Smooth muscle cell (in vitro differentiated cells): ENCODE measurements around the gene AIFM2. TPM values are rescaled to one million over a fixed set of nuclear protein-coding genes. Genes with fewer than 3 reads are reported as not detected.
"Not testable (repeated sequence)": the region's sequence is repeated elsewhere in the genome, so short reads cannot be mapped to it uniquely, and the experiment has no call there.

Source experiments
- DNase-seq: peaks from one replicate; lab custom pipeline; 2025; ENCODE audit not compliant: unreplicated experiment; lab: John Stamatoyannopoulos, UW
- H2AFZ ChIP-seq: fragments of 200-600 bp; sonication (generic); 2 replicates; pipeline ENCODE4 v1.6.0; 2016; ENCODE audit warnings: antibody characterized with exemption, low read depth, mild to moderate bottlenecking
- H3F3A ChIP-seq: fragments of 200-600 bp; sonication (generic); 2 replicates; pipeline ENCODE4 v1.6.0; 2017; ENCODE audit warnings: antibody characterized with exemption, low read depth
- H3K27ac ChIP-seq: fragments of 200-600 bp; sonication (generic); 2 replicates; pipeline ENCODE4 v1.5.1; 2016; ENCODE audit warnings: low read depth, mild to moderate bottlenecking
- H3K27me3 ChIP-seq: fragments of 200-600 bp; sonication (generic); 2 replicates; pipeline ENCODE4 v1.6.1; 2016; ENCODE audit warnings: low read depth, mild to moderate bottlenecking
- H3K36me3 ChIP-seq: fragments of 200-600 bp; sonication (generic); 2 replicates; pipeline ENCODE4 v1.5.1; 2016; ENCODE audit warnings: low read depth
- H3K4me1 ChIP-seq: fragments of 200-600 bp; sonication (generic); 2 replicates; pipeline ENCODE4 v1.5.1; 2016; ENCODE audit warnings: low read depth
- H3K4me2 ChIP-seq: fragments of 200-600 bp; sonication (generic); 2 replicates; pipeline ENCODE4 v1.6.0; 2016; ENCODE audit warnings: mild to moderate bottlenecking
- H3K4me3 ChIP-seq: fragments of 200-600 bp; sonication (generic); 2 replicates; pipeline ENCODE4 v1.5.1; 2016; ENCODE audit warnings: mild to moderate bottlenecking
- H3K79me2 ChIP-seq: fragments of 200-600 bp; sonication (generic); 2 replicates; pipeline ENCODE4 v1.6.0; 2016; ENCODE audit warnings: low read depth, mild to moderate bottlenecking
- H3K9ac ChIP-seq: fragments of 200-600 bp; sonication (generic); 2 replicates; pipeline ENCODE4 v1.6.0; 2016; ENCODE audit warnings: low read depth
- H3K9me3 ChIP-seq: fragments of 200-600 bp; sonication (generic); replicated peaks from 2 replicates; pipeline ENCODE4 v1.5.1; 2016; ENCODE audit warnings: low read depth
- H4K20me1 ChIP-seq: fragments of 200-600 bp; sonication (generic); 2 replicates; pipeline ENCODE4 v1.6.0; 2016; ENCODE audit warnings: low read depth
- CTCF ChIP-seq: fragments of 200-600 bp; sonication (generic); IDR thresholded peaks from 2 replicates; pipeline ENCODE4 v1.5.1; 2017; ENCODE audit warnings: borderline replicate concordance, mild to moderate bottlenecking, antibody characterized with exemption; ENCODE audit not compliant: insufficient read depth, poor library complexity, severe bottlenecking
- WGBS: methylation state at CpG from one replicate; pipeline ENCODE4 v1.1.7; 2016; ENCODE audit warnings: low lambda C conversion rate; 5-methylcytosine and 5-hydroxymethylcytosine counted together
- polyA plus RNA-seq: library from polyadenylated mRNA; unstranded; fragments of >200 nt; fragmentation: Nextera tagmentation; extraction: Ambion mirVana; gene quantifications from 2 replicates; pipeline ENCODE4 v1.2.1, GENCODE V29; 2016
- total RNA-seq: library from RNA; depleted of rRNA; stranded (reverse); fragments of >200 nt; gene quantifications from 2 replicates; pipeline ENCODE4 v1.2.3, GENCODE V29; 2014

The AIFM2 gene
- total and polyA plus RNA-seq, 2 experiments from 2014 or later = 2.2 to 3.6 TPM

GRCh38 chr10:70163448-70163847 is 30.8 kb upstream of the AIFM2 start:
- H4K20me1 ChIP-seq = peaks cover 100% of the 10 kb centered on the region
- H3K27ac ChIP-seq = no peak overlapping the region
- no peak for DNase-seq
- no peak overlapping the region for H3K9ac ChIP-seq
- H3K79me2 ChIP-seq = peaks cover 95% of the 10 kb centered on the region
- peaks cover 22% of the 10 kb centered on the region for H3K36me3 ChIP-seq
- H2AFZ ChIP-seq = no peak overlapping the region
- H3K4me2 ChIP-seq = no peak overlapping the region
- H3K4me1 ChIP-seq = no peaks in the 10 kb centered on the region
- TF ChIP-seq CTCF = no peak
- H3K4me3 ChIP-seq = no peak overlapping the region
- peaks cover 14% of the 10 kb centered on the region for H3F3A ChIP-seq
- H3K27me3 ChIP-seq = no peaks in the 10 kb centered on the region
- no peaks in the 10 kb centered on the region for H3K9me3 ChIP-seq
- 99% methylated on average over 4 of the region's 4 CpGs for WGBS

DNA sequence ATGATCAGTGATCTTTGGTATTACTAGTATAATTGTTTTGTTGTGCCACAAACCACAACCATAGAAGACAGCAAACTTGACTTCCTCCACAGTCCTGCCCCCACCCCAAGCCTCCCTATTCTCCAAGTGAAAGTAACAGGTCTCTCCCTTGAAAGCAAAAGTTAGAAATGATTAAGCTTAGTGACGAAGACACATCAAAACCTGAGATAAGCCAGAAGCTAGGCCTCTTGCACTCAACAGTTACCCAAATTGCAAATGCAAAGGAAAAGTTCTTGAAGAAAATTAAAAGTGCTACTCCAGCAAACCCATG is 30.2 kb upstream of the AIFM2 start:
- Histone ChIP-seq H3K9me3 (no peaks in the 10 kb centered on the region), H3K4me1 (no peaks in the 10 kb centered on the region), H3K4me3 (no peak overlapping the region), H3K4me2 (no peak overlapping the region), H3K79me2 (peaks cover 92% of the 10 kb centered on the region), H2AFZ (no peak overlapping the region), H3K36me3 (peaks cover 22% of the 10 kb centered on the region), H4K20me1 (peaks cover 100% of the 10 kb centered on the region), H3K27ac (no peak overlapping the region), H3K27me3 (no peaks in the 10 kb centered on the region), H3F3A (peaks cover 14% of the 10 kb centered on the region), H3K9ac (no peak overlapping the region)
- 71% methylated on average over 1 of the region's 1 CpG for WGBS
- TF ChIP-seq CTCF = no peak
- no peak for DNase-seq

- TF ChIP-seq CTCF = no peak
- no peaks in the 10 kb centered on the region for H3K4me1 ChIP-seq
- peaks cover 14% of the 10 kb centered on the region for H3F3A ChIP-seq
- H4K20me1 ChIP-seq = peaks cover 100% of the 10 kb centered on the region
- 92% methylated on average over 1 of the region's 2 CpGs for WGBS
- peaks cover 22% of the 10 kb centered on the region for H3K36me3 ChIP-seq
- no peak overlapping the region for H3K9ac ChIP-seq
- no peaks in the 10 kb centered on the region for H3K27me3 ChIP-seq
- no peak overlapping the region for H3K4me2 ChIP-seq
- no peaks in the 10 kb centered on the region for H3K9me3 ChIP-seq
- no peak overlapping the region for H2AFZ ChIP-seq
- H3K4me3 ChIP-seq = no peak overlapping the region
- DNase-seq = no peak
- H3K79me2 ChIP-seq = peaks cover 92% of the 10 kb centered on the region
- H3K27ac ChIP-seq = no peak overlapping the region
Measured at GRCh38 chr10:70162151-70162891, 29.7 kb upstream of the AIFM2 start.

DNA sequence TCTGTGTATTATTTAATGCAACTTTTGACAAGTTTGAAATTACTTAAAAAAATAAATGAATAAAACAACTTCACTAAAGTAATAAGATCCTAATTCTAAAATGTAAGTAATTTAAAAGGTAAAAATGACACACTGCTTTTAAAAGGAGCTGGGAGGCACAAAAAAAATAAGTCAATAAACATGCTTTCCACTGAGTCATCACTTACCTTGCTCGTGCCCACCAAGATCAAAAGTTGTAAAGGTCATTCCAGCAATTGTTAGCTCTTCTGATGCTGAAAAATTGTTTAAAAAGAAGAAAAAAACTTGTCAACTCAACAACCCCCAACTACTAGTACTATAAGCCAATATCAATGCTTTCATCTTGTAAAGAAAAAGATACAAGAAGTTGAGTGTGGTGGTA is 28.2 kb upstream of the AIFM2 start:
- TF ChIP-seq CTCF = no peak

DNA sequence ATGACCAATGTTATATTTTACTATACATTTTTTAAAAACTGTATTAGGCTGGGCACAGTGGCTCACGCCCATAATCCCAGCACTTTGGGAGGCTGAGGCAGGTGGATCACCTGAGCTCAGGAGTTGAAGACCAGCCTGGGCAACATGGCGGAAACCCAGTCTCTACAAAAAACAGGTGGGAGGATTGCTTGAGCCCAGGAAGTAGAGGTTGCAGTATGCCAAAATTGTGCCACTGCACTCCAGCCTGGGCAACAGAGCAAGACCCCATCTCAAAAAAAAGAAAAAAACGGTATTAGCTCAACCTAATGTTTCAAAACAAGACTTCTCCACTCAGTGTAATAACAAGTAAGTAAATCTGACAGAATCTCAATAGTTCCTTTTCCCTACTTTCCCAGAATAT is 26.7 kb upstream of the AIFM2 start:
- H3K9me3 ChIP-seq, H3K27me3 ChIP-seq, H3K4me2 ChIP-seq, H2AFZ ChIP-seq, H3K27ac ChIP-seq, H3K4me3 ChIP-seq, H3K9ac ChIP-seq, DNase-seq, H3K4me1 ChIP-seq: not testable (repeated sequence)
- Histone ChIP-seq H4K20me1 (peaks cover 100% of the 10 kb centered on the region), H3F3A (peaks cover 13% of the 10 kb centered on the region), H3K36me3 (peaks cover 34% of the 10 kb centered on the region), H3K79me2 (peaks cover 74% of the 10 kb centered on the region)
- 70% methylated on average over 3 of the region's 3 CpGs for WGBS

More for the DNA sequence above, 28.2 kb upstream of the AIFM2 start:
- H3K27ac ChIP-seq = no peak overlapping the region
- no peak for DNase-seq
- no peaks in the 10 kb centered on the region for H3K4me1 ChIP-seq
- H2AFZ ChIP-seq = no peak overlapping the region
- no peak overlapping the region for H3K4me2 ChIP-seq
- 81% methylated on average over 1 of the region's 1 CpG for WGBS
- H3F3A ChIP-seq = peaks cover 14% of the 10 kb centered on the region
- H3K79me2 ChIP-seq = peaks cover 84% of the 10 kb centered on the region
- H3K36me3 ChIP-seq = peaks cover 22% of the 10 kb centered on the region
- H3K4me3 ChIP-seq = no peak overlapping the region
- H3K9me3 ChIP-seq = no peaks in the 10 kb centered on the region
- peaks cover 100% of the 10 kb centered on the region for H4K20me1 ChIP-seq
- H3K9ac ChIP-seq = no peak overlapping the region
- no peaks in the 10 kb centered on the region for H3K27me3 ChIP-seq
